Caco-2 (cell line): ENCODE data around the gene DNAH2. TPM values are rescaled to one million over a fixed set of nuclear protein-coding genes. Genes with fewer than 3 reads are reported as not detected.
"Not testable (repeated sequence)": the region's sequence is repeated elsewhere in the genome, so short reads cannot be mapped to it uniquely, and the experiment has no call there.

Experiments used
- BruUV-seq: library from RNA; stranded (reverse); fragments of 400-500 nt; replicated peaks from 2 replicates; lab custom pipeline; 2021; lab: Mats Ljungman, UMichigan
- CTCF ChIA-PET: fragments of 300-600 bp; sonication (Branson Sonifier 250); formaldehyde crosslinking; loops from one replicate; lab custom pipeline; 2022; ENCODE audit warnings: antibody characterized with exemption; lab: Charles Lee
- POLR2A ChIA-PET: fragments of 300-600 bp; sonication (Branson Sonifier 250); formaldehyde crosslinking; loops from one replicate; lab custom pipeline; 2022; ENCODE audit warnings: antibody characterized with exemption; lab: Charles Lee
- DNase-seq, 2 experiments: peaks; one replicate each; pipeline versions ENCODE4 v3.0.0 to v3.0.0-alpha.2; 2020 to 2022
- H3K27me3 ChIP-seq: replicated peaks from 2 replicates; pipeline ENCODE4 v1.6.0; 2011; ENCODE audit warnings: low read length; ENCODE audit not compliant: control insufficient read depth, insufficient read depth
- H3K36me3 ChIP-seq: 2 replicates; pipeline ENCODE4 v1.5.1; 2011; ENCODE audit warnings: low read length; ENCODE audit not compliant: control insufficient read depth, insufficient read depth
- H3K4me1 ChIP-seq: fragments of 250-450 bp; sonication (Bioruptor Pico); 2 replicates; pipeline ENCODE4 v1.5.1; 2020; ENCODE audit warnings: mild to moderate bottlenecking
- H3K4me3 ChIP-seq: 2 replicates; pipeline ENCODE4 v1.5.1; 2011; ENCODE audit warnings: low read depth, mild to moderate bottlenecking, control low read depth, low read length
- H3K9me3 ChIP-seq: fragments of 250-450 bp; sonication (Bioruptor Pico); 2 replicates; pipeline ENCODE4 v1.5.1; 2020; ENCODE audit warnings: mild to moderate bottlenecking, moderate library complexity
- H3K27ac Mint-ChIP-seq: one replicate; pipeline ENCODE4 v1.8.0; 2022; ENCODE audit warnings: mixed read lengths; ENCODE audit not compliant: unreplicated experiment
- H3K27me3 Mint-ChIP-seq: one replicate; pipeline ENCODE4 v1.8.0; 2022; ENCODE audit warnings: mixed read lengths; ENCODE audit not compliant: insufficient read depth, unreplicated experiment
- H3K36me3 Mint-ChIP-seq: one replicate; pipeline ENCODE4 v1.8.0; 2022; ENCODE audit warnings: mild to moderate bottlenecking, mixed read lengths; ENCODE audit not compliant: insufficient read depth, unreplicated experiment
- H3K4me1 Mint-ChIP-seq: one replicate; pipeline ENCODE4 v1.8.0; 2022; ENCODE audit warnings: low read depth, mixed read lengths; ENCODE audit not compliant: unreplicated experiment
- H3K4me3 Mint-ChIP-seq: one replicate; pipeline ENCODE4 v1.8.0; 2022; ENCODE audit warnings: mild to moderate bottlenecking, moderate library complexity, mixed read lengths; ENCODE audit not compliant: unreplicated experiment
- H3K9me3 Mint-ChIP-seq: one replicate; pipeline ENCODE4 v1.8.0; 2022; ENCODE audit warnings: mixed read lengths; ENCODE audit not compliant: unreplicated experiment
- CTCF ChIP-seq, 2 experiments: fragments of 200-600 bp in 1 of 2; IDR thresholded peaks; 1 replicate in 1 of 2; 2 replicates in 1 of 2; pipeline versions ENCODE4 v1.5.1 to v1.8.0; 2011 to 2022; ENCODE audit warnings: antibody characterized with exemption in 1 of 2, control low read depth in 1 of 2, inconsistent platforms in 1 of 2, low read depth in 1 of 2, low read length in 1 of 2, mild to moderate bottlenecking in 1 of 2, moderate library complexity in 1 of 2; ENCODE audit not compliant: insufficient read depth in 1 of 2, severe bottlenecking in 1 of 2, unreplicated experiment in 1 of 2
- intact Hi-C: fragments of 100-400 bp; cut with micrococcal nuclease; formaldehyde crosslinking; loops from one replicate; pipeline ENCODE4 v1.10.0; 2022; ENCODE audit not compliant: unreplicated experiment
- total RNA-seq: library from RNA; stranded (reverse); gene quantifications from 2 replicates; pipeline ENCODE4 v1.2.3, GENCODE V29; 2022

DNAH2 gene
- total RNA-seq, 1 experiment from 2014 or later: 1.9 TPM

GRCh38 chr17:7809086-7809790 is 91.7 kb downstream of the DNAH2 start:
- DNase-seq: no peak
- Mint-ChIP-seq H3K27ac (no peak overlapping the region), H3K36me3 (no peaks in the 10 kb centered on the region), H3K4me3 (no peak overlapping the region), H3K4me1 (no peaks in the 10 kb centered on the region), H3K9me3 (no peaks in the 10 kb centered on the region), H3K27me3 (no peaks in the 10 kb centered on the region)
- ChIA-PET POLR2A (no interaction called here), CTCF (no interaction called here)
- Histone ChIP-seq H3K27me3 (no peaks in the 10 kb centered on the region), H3K36me3 (no peaks in the 10 kb centered on the region), H3K4me1 (no peaks in the 10 kb centered on the region), H3K4me3 (no peak overlapping the region), H3K9me3 (no peaks in the 10 kb centered on the region)
- no peak for TF ChIP-seq CTCF (IDR thresholded peaks at IDR 0.05; ENCODE audit: insufficient read depth in 1 of 2, low read depth in 1 of 2, low read length in 1 of 2, severe bottlenecking in 1 of 2, unreplicated experiment in 1 of 2)
- intact Hi-C loops: no loop called here
- no TSS peak for BruUV-seq

DNA sequence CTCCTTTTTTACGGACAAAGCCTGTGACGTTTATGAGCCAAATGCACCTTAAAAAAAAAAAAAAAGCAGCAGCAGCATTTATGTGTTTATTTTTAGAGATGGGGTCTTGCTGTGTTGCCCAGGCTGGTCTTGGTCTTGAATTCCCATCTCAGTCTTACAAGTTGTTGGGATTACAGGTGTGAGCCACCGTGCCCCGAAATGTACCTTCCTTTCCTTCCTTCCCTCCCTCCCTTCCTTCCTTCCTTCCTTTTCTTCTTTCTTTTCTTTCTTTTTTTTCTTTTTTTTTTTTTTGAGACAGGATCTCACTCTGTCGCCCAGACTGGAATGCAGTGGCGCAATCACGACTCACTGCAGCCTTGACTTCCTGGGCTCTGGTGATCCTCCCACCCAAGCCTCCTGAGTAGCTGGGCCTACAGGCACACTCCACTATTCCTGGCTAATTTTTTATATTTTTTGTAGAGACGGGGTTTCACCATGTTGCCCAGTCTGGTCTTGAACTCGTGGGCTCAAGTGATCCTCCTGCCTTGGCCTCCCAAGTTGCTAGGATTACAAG is 92.3 kb downstream of the DNAH2 start:
- H3K27me3 Mint-ChIP-seq, H3K4me3 ChIP-seq, H3K4me3 Mint-ChIP-seq, H3K36me3 Mint-ChIP-seq, POLR2A ChIA-PET, H3K4me1 ChIP-seq, H3K9me3 Mint-ChIP-seq, H3K27ac Mint-ChIP-seq, H3K36me3 ChIP-seq, CTCF ChIA-PET, DNase-seq, intact Hi-C loops, H3K4me1 Mint-ChIP-seq, H3K27me3 ChIP-seq, H3K9me3 ChIP-seq, BruUV-seq: not testable (repeated sequence)

GRCh38 chr17:7811251-7811650 is 93.7 kb downstream of the DNAH2 start:
- no peak overlapping the region for H3K27ac Mint-ChIP-seq

More at GRCh38 chr17:7811251-7811650, 93.7 kb downstream of the DNAH2 start:
- H3K4me1 Mint-ChIP-seq: peaks cover 6% of the 10 kb centered on the region
- no TSS peak for BruUV-seq
- POLR2A ChIA-PET: no interaction called here
- H3K36me3 Mint-ChIP-seq: no peaks in the 10 kb centered on the region
- H3K27me3 Mint-ChIP-seq: no peaks in the 10 kb centered on the region
- Histone ChIP-seq H3K4me3 (no peak overlapping the region), H3K36me3 (no peaks in the 10 kb centered on the region), H3K4me1 (0 out of 2 replicates have a peak, but pooled peaks cover 2% of the 10 kb centered on the region), H3K9me3 (no peaks in the 10 kb centered on the region), H3K27me3 (no peaks in the 10 kb centered on the region)
- TF ChIP-seq CTCF (IDR thresholded peaks at IDR 0.05; ENCODE audit: insufficient read depth in 1 of 2, low read depth in 1 of 2, low read length in 1 of 2, severe bottlenecking in 1 of 2, unreplicated experiment in 1 of 2): no peak
- H3K9me3 Mint-ChIP-seq: no peaks in the 10 kb centered on the region
- DNase-seq: no peak
- H3K4me3 Mint-ChIP-seq: no peak overlapping the region
- intact Hi-C loops: no loop called here
- CTCF ChIA-PET: no interaction called here
